ENCODE measurements around the gene SEMA3E.
A peak's percentile ranks its signal among the peaks of the same experiment; 100 is the strongest.

SEMA3E gene

GRCh38 chr7:83640731-83641537 lies 8.0 kb downstream of the SEMA3E start:
- no peak for DNase-seq (ENCODE audit: low spot score)

GRCh38 chr7:83640240-83640639 lies 8.7 kb downstream of the SEMA3E start:
- peak; percentile 53 for DNase-seq (ENCODE audit: low spot score)

DNA sequence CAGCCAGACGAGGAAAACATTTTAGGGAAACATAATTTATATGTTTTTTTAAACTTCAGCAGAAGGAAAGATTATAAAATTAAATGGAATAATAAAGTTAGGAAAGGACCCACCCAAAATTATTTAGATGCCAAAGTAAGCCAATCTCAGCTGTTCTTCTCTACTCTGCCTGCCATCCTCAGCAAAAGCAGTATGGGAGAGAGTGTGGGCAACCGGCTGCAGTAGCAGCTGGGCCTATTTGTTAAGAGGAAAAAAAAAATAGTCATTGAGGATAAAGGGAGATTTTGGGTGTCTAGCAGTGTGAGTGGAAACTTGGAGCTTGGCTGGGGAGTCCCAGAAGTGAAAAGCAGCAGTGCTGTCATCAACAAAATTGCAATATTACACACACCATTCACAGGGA lies 15.4 kb downstream of the SEMA3E start:
- DNase-seq (ENCODE audit: low spot score) = no peak

GRCh38 chr7:83629117-83629880 lies 19.6 kb downstream of the SEMA3E start:
- no peak for DNase-seq (ENCODE audit: low spot score)

DNA sequence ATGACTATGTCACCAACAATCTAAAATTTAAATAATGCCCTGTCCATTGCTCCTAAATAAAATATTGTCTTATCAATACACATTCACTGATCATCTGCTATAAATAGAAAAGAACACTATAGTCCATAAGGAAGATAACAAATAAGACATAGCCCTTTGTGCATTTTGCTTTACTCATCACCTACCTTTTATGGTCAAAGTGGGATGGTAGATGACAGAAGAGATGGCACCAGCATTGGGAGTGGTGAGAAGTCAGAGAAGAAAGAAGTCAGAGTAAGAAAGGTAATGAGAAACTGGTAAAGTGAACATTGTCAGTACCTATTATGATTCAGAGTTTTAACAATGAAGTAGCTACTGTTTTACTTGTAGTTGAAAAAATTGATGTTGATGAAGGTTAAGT lies 31.1 kb downstream of the SEMA3E start:
- no peak for DNase-seq (ENCODE audit: low spot score)

- DNase-seq (ENCODE audit: low spot score) = no peak
Measured at GRCh38 chr7:83614112-83614511, 34.8 kb downstream of the SEMA3E start.

- DNase-seq (ENCODE audit: low spot score) = no peak
Measured at GRCh38 chr7:83613232-83613631, 35.7 kb downstream of the SEMA3E start.

GRCh38 chr7:83611776-83612175 lies 37.2 kb downstream of the SEMA3E start:
- no peak for DNase-seq (ENCODE audit: low spot score)

DNA sequence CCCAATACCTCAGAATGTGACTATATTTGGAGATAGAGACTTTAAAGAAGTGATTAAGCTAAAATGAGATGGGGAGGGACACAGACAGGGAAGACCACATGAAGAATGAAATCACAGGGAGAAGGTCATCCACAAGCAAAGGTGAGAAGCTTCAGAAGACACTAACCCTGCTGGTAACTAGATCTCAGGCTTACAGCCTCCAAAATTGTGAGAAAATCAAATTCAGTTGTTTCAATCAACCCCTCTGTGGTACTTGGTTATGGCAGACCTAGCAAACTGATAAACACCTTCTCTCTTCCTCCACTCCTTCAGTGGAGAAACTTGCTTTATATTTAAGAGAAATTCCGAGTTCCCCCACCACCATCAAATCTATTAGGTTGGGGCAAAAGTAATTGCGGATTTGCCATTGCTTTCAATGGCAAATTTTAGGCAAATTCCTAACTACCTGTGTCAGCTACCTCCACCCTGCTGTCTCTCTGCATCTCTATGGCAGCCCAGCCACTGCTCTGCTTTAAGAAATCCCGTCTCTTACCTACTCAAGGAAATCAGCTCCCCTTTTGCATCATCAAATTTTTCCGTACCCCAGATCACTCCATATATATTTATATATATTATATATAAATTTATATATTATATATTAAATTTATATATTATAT lies 38.2 kb downstream of the SEMA3E start:
- DNase-seq (ENCODE audit: low spot score) = no peak

DNA sequence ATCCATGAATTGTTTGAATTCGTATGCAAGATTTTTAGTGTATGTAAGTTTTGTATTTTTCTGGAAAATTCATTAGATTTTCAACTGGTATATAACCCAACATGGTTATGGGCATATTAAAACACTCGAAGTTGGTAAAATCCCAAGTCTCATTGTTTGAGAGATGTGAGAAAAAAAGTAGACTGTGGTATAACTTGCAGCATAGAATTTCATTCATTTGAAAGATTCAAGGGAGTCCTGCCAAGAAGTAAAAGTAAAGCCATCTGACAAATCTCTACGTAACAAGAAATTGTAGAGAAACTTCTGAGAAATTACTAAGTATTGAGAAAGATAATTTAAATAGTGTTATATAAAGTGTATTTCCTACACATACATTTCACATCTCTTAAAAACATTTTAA lies 40.2 kb downstream of the SEMA3E start:
- DNase-seq (ENCODE audit: low spot score) = no peak

DNA sequence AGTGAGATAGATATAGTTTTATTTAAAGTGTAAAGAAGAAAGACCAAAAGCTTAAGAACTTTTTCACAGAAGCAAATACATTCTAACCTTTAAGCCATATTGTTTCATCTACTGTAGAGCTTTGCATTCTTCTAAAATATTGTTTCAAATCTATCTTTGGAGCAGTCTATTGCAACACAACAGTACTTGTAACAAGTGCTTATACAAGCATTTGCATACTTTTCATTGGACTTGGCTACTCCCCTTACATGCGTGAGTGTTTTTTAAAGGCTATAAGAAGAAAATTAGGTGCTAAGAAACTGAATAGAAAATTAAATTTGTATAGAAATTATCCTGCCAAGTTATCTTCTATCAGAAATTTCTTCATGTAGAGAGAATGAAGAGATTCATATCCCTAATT lies 45.3 kb downstream of the SEMA3E start:
- no peak for DNase-seq (ENCODE audit: low spot score)

GRCh38 chr7:83599131-83599530 lies 49.8 kb downstream of the SEMA3E start:
- no peak for DNase-seq (ENCODE audit: low spot score)

DNA sequence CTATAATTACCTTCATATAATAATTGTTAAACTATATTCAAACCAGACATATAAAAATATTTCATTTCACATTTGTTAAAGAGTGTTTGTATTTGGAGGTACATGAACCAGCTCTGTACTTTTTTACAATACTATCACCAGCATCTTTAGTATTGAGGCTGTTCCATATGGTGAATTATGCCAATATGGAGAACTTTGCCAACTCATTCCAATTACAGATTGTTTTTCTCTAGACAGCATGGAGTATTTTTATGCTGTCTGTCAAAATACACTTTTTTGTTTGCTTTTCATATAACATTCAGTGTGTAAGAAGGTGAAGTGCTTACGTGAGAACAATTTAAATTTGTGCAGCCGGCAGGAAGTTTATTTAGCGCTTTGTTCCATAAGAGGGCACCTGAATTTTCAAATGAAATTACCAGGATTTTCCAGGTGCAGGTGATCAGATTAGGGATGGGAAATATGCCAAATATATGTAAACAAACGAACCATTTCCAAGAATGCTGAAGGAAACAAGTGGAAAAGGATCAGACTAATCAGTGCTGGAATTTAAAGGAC lies 54.9 kb downstream of the SEMA3E start:
- no peak for DNase-seq (ENCODE audit: low spot score)

DNA sequence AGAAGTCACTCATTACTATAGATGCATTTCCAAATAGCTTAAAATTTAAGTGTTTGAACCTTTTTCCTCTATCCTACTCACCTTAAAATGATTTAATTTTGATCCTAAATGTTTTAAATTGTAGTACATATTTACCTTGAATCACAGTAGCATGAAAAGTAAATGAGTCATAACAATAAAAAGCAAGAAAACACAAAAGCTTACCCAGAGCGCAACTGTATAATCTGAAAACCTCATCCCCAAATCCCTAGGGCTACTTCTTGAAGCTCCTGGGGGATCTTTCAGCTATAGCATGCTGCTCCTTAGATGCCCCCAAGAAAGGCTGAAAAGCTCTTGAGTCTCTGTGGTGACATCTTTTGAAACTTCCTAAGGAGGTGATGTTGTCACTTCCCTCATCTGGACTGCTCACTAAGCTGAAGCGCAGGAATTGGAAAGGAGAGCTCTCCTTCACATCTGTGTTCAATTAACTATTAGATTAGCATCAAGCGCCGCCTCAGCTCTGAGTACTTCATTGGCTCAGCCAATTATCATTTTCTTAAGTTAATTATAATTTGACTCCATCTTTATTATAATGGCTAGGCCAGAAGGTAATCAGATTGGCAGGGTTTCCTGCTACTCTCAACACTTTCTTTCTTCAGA lies 60.2 kb downstream of the SEMA3E start:
- DNase-seq (ENCODE audit: low spot score) = no peak

DNA sequence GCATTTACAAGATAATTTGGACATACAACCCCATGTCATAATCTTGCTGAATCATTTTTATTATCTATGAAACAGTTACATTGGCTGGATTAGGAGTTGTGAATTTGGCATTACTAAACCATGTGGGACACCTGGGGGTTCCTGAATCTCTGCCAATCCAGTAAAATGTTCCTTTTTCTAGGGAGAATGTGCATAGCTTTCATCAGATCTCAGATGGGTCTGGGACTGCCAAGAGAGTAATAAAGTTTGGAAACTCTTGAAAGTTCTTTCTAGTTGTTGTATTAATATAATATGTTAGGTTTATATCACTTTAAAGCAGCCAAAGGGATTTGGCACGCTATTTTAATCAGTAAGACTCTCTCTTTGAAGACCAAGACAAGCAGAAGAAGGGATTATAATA lies 62.7 kb downstream of the SEMA3E start:
- DNase-seq (ENCODE audit: low spot score) = no peak

DNA sequence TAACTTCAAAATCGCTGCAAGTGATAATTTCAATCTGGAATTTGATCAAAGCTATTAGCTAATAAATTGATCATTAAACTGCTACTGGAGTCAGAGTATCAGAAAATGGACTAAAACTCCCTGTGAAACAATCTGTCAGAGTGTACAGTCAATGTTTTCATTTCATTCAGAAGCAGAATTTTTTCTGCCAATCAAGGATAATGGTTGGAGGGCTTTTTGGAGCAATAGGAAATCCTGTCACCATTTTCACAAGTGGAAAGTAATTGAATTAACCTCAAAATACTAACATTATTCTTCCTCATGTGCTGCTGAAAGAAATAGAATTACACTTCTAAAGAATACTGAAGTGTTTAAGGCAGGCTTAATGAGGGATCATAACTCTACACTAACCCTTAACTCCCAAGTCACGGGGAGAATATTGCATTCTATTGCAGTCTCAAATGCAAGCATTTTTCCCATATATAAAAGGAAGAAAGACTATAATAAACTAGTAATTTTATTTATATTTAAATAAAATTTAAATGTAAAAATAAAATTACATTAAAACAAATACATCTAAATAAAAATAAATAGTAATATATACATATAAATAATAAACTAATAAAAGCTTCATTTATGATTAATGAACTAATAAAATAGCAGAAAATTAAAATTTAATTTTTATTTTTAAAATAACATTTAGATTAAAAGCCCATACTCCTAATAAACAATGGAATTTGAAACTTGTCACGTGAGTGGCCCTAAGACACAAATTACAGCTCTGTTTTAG lies 67.1 kb downstream of the SEMA3E start:
- DNase-seq (ENCODE audit: low spot score) = no peak

GRCh38 chr7:83579740-83580139 lies 69.2 kb downstream of the SEMA3E start:
- DNase-seq (ENCODE audit: low spot score) = no peak

DNA sequence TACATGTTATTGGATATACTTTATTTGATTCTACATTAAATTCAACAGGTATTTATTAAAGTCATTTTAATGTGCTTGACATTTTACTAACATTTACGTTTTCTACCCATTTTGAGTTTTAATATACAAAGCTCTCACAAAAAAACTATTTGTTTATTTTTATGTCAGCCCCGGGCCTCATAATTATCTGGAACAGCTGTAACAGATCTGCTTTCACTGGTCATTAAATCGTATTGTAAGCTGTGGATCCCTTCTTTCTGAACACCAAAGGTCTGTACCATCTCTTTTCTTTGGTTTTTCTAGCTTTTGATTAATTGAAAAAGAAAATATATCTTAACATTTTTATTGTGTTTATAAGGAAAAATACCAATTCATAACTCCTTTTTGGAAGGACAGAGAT lies 73.5 kb downstream of the SEMA3E start:
- DNase-seq (ENCODE audit: low spot score) = no peak

DNA sequence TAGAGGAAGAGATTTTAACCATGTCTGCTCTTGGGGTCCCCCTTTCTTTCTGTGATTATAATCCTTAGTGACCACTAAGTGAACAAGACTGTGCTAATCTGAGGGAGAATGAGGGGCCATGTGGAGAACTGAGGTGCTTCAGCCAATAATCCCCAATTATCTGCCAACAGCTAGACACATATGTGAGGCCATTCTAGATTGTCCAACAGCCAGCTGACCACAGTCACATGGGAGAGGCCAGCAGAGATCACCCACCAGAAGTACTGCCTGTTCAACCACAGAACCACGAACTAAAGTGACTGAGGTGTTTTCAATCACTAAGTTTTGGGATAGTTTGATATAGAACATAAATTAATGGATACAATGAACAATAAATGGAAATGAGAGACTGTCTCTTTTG lies 74.3 kb downstream of the SEMA3E start:
- no peak for DNase-seq (ENCODE audit: low spot score)

DNA sequence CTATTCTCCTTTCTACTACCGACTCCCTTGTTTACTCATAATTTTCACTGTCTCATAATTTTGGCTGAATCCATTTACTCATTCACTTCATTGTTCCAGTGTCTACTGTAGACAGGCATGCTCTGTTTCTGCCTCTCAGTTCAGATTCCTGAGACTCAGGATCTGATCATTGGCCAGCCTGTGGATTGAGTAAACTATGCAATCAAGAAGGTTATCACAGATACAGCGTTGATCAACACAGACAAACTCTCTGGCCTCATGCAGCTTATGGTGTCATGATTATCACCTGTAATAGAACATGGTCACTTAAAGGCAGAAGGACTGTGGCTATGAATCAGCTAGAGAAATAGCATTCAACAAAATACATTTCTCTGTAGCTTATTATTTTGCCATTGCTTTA lies 86.0 kb downstream of the SEMA3E start:
- DNase-seq (ENCODE audit: low spot score) = no peak

GRCh38 chr7:83562289-83562688 lies 86.7 kb downstream of the SEMA3E start:
- no peak for DNase-seq (ENCODE audit: low spot score)
